Heart left ventricle (tissue), 16 donors: ENCODE results near the gene FEN1. TPM values are rescaled to one million over a fixed set of nuclear protein-coding genes. Genes with fewer than 3 reads are reported as not detected.

Source experiments
- ATAC-seq, 4 donors: fragments of 200-7000 bp; cut with Tn5 transposase; one replicate each; pipeline ENCODE4 v1.9.1; 2020 to 2022; ENCODE audit warnings: moderate library complexity in 4 of 4, mild to moderate bottlenecking in 3 of 4, moderate number of reproducible peaks in 1 of 4
- DNase-seq, 5 donors: peaks; one replicate each; pipeline ENCODE4 v3.0.0-alpha.2; 2020
- H3K27ac ChIP-seq, 12 donors: fragments of 200-600 bp; sonication (generic) in 4 of 12; one replicate each; pipeline versions ENCODE4 v1.5.0 to v1.8.0; 2016 to 2022; ENCODE audit warnings: mild to moderate bottlenecking in 2 of 12
- H3K27me3 ChIP-seq, 9 donors: fragments of 200-600 bp; sonication (generic) in 2 of 9; one replicate each; pipeline versions ENCODE4 v1.5.1 to v1.8.0; 2016 to 2022; ENCODE audit warnings: mild to moderate bottlenecking in 3 of 9
- H3K36me3 ChIP-seq, 9 donors: fragments of 200-600 bp; sonication (generic) in 2 of 9; one replicate each; pipeline versions ENCODE4 v1.5.0 to v1.8.0; 2018 to 2022; ENCODE audit warnings: mild to moderate bottlenecking in 2 of 9
- H3K4me1 ChIP-seq, 12 donors: fragments of 200-600 bp; sonication (generic) in 4 of 12; one replicate each; pipeline versions ENCODE4 v1.5.0 to v1.8.0; 2016 to 2022; ENCODE audit warnings: mild to moderate bottlenecking in 3 of 12
- H3K4me3 ChIP-seq, 12 donors: fragments of 200-600 bp; sonication (generic) in 4 of 12; one replicate each; pipeline versions ENCODE4 v1.5.0 to v1.8.0; 2017 to 2022; ENCODE audit warnings: mild to moderate bottlenecking in 9 of 12, moderate library complexity in 4 of 12
- H3K9me3 ChIP-seq, 12 donors: fragments of 200-600 bp; sonication (generic) in 4 of 12; one replicate each; pipeline versions ENCODE4 v1.5.0 to v1.8.0; 2016 to 2022; ENCODE audit warnings: mild to moderate bottlenecking in 1 of 12
- POLR2A ChIP-seq, 2 donors: fragments of 450-650 bp; IDR thresholded peaks; one replicate each; pipeline ENCODE4 v1.6.1; 2017; ENCODE audit warnings: antibody characterized with exemption in 2 of 2, mild to moderate bottlenecking in 2 of 2, moderate library complexity in 2 of 2
- WGBS, 4 donors: extraction: QIAGEN DNeasy Blood & Tissue Kit in 2 of 4; methylation state at CpG; one replicate each; pipeline versions ENCODE4 v1.1.5 to v1.1.7; 2013 to 2018; 5-methylcytosine and 5-hydroxymethylcytosine counted together
- intact Hi-C, 10 donors: fragments of 100-400 bp; cut with DNase I; formaldehyde crosslinking; loops; one replicate each; pipeline versions ENCODE4 v1.11.1 to v1.14.2; 2022
- polyA plus RNA-seq, 2 donors: library from polyadenylated mRNA; stranded (reverse); fragments of 200-250 nt; gene quantifications; one replicate each; pipeline ENCODE4 v1.2.3, GENCODE V29; 2013
- total RNA-seq, 9 donors: library from RNA; depleted of rRNA in 2 of 9; stranded (reverse); fragments of >200 nt in 2 of 9; fragmentation: NEBNext Ultra II Directional in 3 of 9; extraction: Animal tissue kit (Norgen Biotek cat#: 25700) in 3 of 9; gene quantifications; one replicate each; pipeline versions ENCODE4 v1.1.0 to v1.2.4, GENCODE V29; 2016 to 2023
- TF ChIP-seq, protein P1 (sequence below), 12 donors: fragments of 200-600 bp; sonication (generic) in 4 of 12; IDR thresholded peaks; one replicate each; pipeline versions ENCODE4 v1.5.0 to v1.8.0; 2018 to 2022; ENCODE audit warnings: antibody characterized with exemption in 12 of 12, mild to moderate bottlenecking in 5 of 12
- donor health status: ischemic (EF 13 %, LVEDD 7.1; RV severe dilation, severe dysfunction).
- donor health status: healthy with polysubstance abuse.
- donor health status: DM: no; HTN: yes; CAD: no.
- donor health status: DM: no; HTN: no; CAD: no.
- donor health status: ischemic (EF 25% LVEDD 6.9; RV normal size, moderate dysfunction).
- donor health status: ischemic (EF 25% LVEDD 5.7; RV mildly dilated, moderate dysfunction).
- donor health status: healthy.
- donor health status: DM: yes; HTN: yes; CAD: no.
- donor health status: ischemic (EF 35%, LVEDD 5.7; RV mildly dilated, moderate dysfunction).
- donor health status: nonischemic (EF 11% LVEDD 7.7; RV severe dilation, severe dysfunction).
- donor health status: DM: yes; HTN: yes; CAD: no.
- donor health status: PGD.
- donor health status: ischemic (EF 29% LVEDD 5.4; RV normal size, mild dysfunction).
- donor health status: nonischemic (EF 23%, LVEDD 6.1; RV moderate dilation, normal function).

The FEN1 gene
- total and polyA plus RNA-seq, 11 donors, result 2.6 to 13.7 (median 6.8) TPM

GRCh38 chr11:61776561-61777075 lies 16.1 kb upstream of the FEN1 start:
- TF ChIP-seq POLR2A (IDR thresholded peaks at IDR 0.05), result no peak
- TF ChIP-seq, protein P1, sequence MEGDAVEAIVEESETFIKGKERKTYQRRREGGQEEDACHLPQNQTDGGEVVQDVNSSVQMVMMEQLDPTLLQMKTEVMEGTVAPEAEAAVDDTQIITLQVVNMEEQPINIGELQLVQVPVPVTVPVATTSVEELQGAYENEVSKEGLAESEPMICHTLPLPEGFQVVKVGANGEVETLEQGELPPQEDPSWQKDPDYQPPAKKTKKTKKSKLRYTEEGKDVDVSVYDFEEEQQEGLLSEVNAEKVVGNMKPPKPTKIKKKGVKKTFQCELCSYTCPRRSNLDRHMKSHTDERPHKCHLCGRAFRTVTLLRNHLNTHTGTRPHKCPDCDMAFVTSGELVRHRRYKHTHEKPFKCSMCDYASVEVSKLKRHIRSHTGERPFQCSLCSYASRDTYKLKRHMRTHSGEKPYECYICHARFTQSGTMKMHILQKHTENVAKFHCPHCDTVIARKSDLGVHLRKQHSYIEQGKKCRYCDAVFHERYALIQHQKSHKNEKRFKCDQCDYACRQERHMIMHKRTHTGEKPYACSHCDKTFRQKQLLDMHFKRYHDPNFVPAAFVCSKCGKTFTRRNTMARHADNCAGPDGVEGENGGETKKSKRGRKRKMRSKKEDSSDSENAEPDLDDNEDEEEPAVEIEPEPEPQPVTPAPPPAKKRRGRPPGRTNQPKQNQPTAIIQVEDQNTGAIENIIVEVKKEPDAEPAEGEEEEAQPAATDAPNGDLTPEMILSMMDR (IDR thresholded peaks at IDR 0.05), result peak; percentile 27 to 67 (median 50)
- no peaks in the 10 kb centered on the region for H3K36me3 ChIP-seq
- H3K4me3 ChIP-seq, result no peak overlapping the region
- peak in 3 of 4 donors; percentile 8 to 51 (median 33) for ATAC-seq
- intact Hi-C loops, result no loop called here
- no peaks in the 10 kb centered on the region for H3K9me3 ChIP-seq
- no peaks in the 10 kb centered on the region for H3K27me3 ChIP-seq
- whole genome bisulfite sequencing, 4 donors, result 70 to 77% (median 72%) methylated on average over 6 to 9 of the region's 9 CpGs
- peaks cover 0 to 20% (median 8%) of the 10 kb centered on the region in 12 donors for H3K4me1 ChIP-seq
- peak overlapping the region in 1 of 12 donors; percentile 27 for H3K27ac ChIP-seq
- peak in 2 of 5 donors; percentile 55 to 63 for DNase-seq

DNA sequence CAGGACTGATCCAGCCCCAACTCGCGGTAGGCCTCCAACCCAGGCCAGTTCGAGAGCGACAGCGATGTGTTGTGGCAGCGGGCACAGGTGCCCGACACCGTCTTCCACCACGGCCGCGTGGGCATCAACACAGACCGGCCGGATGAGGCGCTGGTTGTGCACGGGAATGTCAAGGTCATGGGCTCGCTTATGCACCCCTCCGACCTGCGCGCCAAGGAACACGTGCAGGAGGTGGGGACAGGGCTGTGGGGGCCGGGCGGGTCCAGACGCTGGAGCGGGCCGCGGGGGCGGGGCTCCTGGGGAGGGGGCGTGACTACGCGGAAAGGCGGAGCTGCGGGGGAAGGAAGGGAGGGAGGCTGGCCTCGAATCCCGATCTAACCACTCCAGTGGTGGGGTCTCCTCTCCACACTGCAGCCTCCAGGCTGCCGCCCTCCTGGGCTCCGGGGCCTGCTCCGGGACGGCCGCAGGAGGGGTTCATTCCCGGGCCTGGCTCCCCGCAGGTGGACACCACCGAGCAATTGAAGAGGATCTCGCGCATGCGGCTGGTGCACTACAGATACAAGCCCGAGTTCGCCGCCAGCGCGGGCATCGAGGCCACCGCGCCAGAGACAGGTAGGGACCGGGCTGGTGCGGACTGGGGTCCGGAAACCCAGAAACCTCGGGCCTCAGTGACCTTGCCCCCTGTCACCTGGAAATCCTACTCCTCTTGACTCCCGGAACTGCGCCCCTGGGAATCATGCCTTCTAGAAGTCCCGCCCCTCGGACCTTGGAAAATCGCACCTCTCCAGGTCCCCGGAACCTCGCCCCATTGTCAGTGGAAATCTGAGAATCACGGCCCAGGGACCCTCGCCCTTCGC lies 15.2 kb upstream of the FEN1 start:
- H3K27me3 ChIP-seq, result no peaks in the 10 kb centered on the region
- peak overlapping the region in 1 of 12 donors; percentile 27 for H3K27ac ChIP-seq
- ATAC-seq (peak in 3 of 4 donors; percentile 58 to 78 (median 70)), DNase-seq (peak; percentile 54 to 77 (median 67))
- H3K4me1 ChIP-seq, result peaks cover 0 to 15% (median 8%) of the 10 kb centered on the region in 12 donors
- TF ChIP-seq, protein P1 (IDR thresholded peaks at IDR 0.05), result no peak
- no peak for TF ChIP-seq POLR2A (IDR thresholded peaks at IDR 0.05)
- WGBS, 4 donors, result 35 to 60% (median 43%) methylated on average over 35 to 67 of the region's 67 CpGs
- peak overlapping the region in 9 of 12 donors; percentile 17 to 41 (median 29) for H3K4me3 ChIP-seq
- no peaks in the 10 kb centered on the region for H3K9me3 ChIP-seq
- intact Hi-C loops, result no loop called here
- no peaks in the 10 kb centered on the region for H3K36me3 ChIP-seq

- H3K4me1 ChIP-seq, result peaks cover 0 to 12% (median 8%) of the 10 kb centered on the region in 12 donors
- DNase-seq (peak in 1 of 5 donors; percentile 28), ATAC-seq (no peak)
- H3K4me3 ChIP-seq, result no peak overlapping the region
- no peak overlapping the region for H3K27ac ChIP-seq
- H3K27me3 ChIP-seq, result no peaks in the 10 kb centered on the region
- no peak for TF ChIP-seq POLR2A (IDR thresholded peaks at IDR 0.05)
- TF ChIP-seq, protein P1 (IDR thresholded peaks at IDR 0.05), result no peak
- WGBS, 4 donors, result 89 to 95% (median 93%) methylated on average over 11 of the region's 11 CpGs
- H3K9me3 ChIP-seq, result no peaks in the 10 kb centered on the region
- H3K36me3 ChIP-seq, result peaks cover 0 to 3% (median 0%) of the 10 kb centered on the region in 9 donors
- intact Hi-C loops, result no loop called here
Observed at GRCh38 chr11:61778357-61778886, 14.3 kb upstream of the FEN1 start.
